ENCODE measurements around the gene WDTC1.

The WDTC1 gene

DNA sequence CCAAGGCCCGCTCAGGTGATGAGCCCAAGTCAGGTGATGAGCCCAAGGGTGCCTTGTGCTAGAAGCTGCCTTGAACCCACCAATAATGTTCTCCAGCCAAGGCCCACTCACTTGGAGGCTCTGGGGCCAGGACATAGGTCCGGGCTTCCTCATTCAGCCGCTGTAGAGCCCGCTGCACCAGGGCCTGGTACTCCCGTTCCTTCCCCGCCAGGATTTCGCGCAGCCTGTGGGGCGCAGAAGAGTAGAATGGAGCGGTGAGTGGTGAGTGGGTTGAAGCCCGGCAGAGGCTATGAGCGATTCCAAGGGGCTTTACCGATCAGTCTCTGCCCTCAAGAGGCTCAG is 121.8 kb downstream of the WDTC1 start:
- Histone ChIP-seq H3K9ac (ENCODE audit: low read depth, low read length) (no peak overlapping the region), H3K9me3 (ENCODE audit: control insufficient read depth, insufficient read depth, low read length) (no peaks in the 10 kb centered on the region), H3K4me1 (ENCODE audit: insufficient read depth, low read length) (peaks cover 15% of the 10 kb centered on the region; the same call in 1 of the 2 replicates), H3K36me3 (ENCODE audit: insufficient read depth, low read length) (no peaks in the 10 kb centered on the region)

DNA sequence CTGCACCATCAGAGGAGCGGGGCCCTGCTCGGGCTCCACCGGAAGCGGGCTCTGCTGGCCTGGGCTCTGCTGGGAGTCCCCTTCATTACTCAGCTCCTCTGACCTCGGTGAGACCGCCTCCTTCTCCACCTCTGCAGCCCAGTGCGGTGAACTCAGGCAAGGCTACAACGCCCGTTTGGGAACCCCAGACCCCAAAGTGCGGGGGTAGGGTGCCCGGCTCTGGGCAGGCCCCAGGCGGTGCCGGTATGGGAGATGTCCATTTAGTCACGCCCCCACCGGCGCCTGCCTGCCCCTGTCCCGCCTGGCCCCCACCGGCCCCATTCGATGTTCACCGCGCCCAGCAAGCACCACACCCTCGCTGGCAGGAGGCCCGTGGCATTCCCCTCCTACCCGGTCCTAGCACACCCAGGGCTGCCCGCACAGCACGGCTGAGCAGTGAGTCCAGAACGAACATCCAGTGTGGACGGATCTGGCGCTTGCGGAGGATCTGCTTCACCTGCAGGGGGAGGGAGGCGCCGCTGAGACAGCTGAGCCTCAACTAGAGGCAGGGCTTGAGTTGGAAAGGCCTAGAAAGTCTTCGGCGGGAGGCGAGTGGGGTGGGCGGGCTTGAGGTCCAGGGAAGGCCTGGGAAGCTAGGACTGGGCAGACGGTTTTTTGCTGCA is 122.3 kb downstream of the WDTC1 start:
- Histone ChIP-seq H3K9ac (ENCODE audit: low read depth, low read length) (peak overlapping the region; percentile 35; the same call in 1 of the 2 replicates), H3K36me3 (ENCODE audit: insufficient read depth, low read length) (no peaks in the 10 kb centered on the region), H3K4me1 (ENCODE audit: insufficient read depth, low read length) (peaks cover 15% of the 10 kb centered on the region; the same call in 1 of the 2 replicates), H3K9me3 (ENCODE audit: control insufficient read depth, insufficient read depth, low read length) (no peaks in the 10 kb centered on the region)

DNA sequence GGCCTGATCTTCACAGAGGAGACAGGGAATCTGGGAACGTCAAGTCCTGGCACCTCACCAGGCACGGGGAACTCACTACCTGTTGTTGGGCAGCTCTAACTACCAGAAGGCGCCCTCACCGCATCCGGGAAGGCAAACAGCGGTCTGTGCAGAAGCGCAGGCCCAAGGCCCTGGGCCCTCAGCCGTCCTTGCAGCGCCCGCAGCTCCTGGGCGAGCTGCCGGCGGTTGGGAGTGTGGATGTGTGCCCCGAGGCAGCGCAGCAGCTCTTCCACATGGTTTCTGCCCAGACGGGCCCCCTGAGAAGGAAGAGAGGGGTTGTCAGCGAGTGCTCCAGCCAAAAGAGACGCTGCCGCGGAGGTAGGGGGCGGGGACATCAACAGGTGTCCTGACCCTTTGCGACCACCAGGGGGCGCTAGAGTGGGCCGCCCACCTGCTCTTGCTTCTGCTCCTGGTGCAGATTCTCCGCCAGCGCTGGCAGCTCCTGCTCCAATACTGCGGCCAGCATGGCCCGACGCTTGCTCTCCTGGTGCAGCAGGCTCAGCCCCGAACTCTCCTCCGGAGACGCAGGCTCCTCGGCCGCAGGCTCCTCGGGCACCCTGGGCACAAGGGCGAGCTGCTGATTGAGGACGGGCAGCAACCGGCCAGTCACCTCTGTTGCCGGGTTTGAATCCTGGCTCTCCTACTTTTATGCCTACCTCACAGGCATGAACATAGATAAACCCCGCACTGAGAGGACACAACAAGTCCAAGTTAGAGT is 123.0 kb downstream of the WDTC1 start:
- H3K9ac ChIP-seq (ENCODE audit: low read depth, low read length): peak overlapping the region; percentile 35; the same call in 1 of the 2 replicates
- H3K4me1 ChIP-seq (ENCODE audit: insufficient read depth, low read length): peaks cover 15% of the 10 kb centered on the region; the same call in 1 of the 2 replicates
- H3K9me3 ChIP-seq (ENCODE audit: control insufficient read depth, insufficient read depth, low read length): no peaks in the 10 kb centered on the region
- no peaks in the 10 kb centered on the region for H3K36me3 ChIP-seq (ENCODE audit: insufficient read depth, low read length)

All from ES-I3 (cell line).